ENCODE measurements around the gene UBL4B. TPM values are rescaled to one million over a fixed set of nuclear protein-coding genes. Genes with fewer than 3 reads are reported as not detected.

Gene UBL4B
- total RNA-seq, 1 donor from 2014 or later, result 1.0 TPM

DNA sequence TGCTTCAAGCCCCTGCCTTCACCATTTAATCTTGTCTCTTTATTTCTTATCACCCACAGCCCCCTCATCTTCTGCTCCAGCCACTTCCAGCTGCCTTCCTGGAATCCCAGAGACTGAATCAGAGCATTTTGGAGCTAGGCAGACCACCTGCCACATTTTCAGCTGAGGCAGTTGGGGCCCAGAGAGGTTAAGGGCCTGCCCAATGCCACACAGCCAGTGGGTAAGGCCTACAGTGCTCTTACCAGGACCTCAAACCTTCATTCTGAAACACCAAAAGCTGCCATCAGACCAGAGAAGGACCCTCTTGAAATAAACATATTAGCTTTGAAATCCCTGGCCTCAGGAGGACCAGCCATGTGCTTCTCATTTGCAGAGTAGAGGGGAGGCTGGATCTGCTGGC is 20.4 kb downstream of the UBL4B start:
- H3K4me3 Mint-ChIP-seq, result no peak overlapping the region
- H3K9me3 Mint-ChIP-seq, result no peaks in the 10 kb centered on the region
- peaks cover 77% of the 10 kb centered on the region for H3K27me3 Mint-ChIP-seq
- TF ChIP-seq, protein P1, sequence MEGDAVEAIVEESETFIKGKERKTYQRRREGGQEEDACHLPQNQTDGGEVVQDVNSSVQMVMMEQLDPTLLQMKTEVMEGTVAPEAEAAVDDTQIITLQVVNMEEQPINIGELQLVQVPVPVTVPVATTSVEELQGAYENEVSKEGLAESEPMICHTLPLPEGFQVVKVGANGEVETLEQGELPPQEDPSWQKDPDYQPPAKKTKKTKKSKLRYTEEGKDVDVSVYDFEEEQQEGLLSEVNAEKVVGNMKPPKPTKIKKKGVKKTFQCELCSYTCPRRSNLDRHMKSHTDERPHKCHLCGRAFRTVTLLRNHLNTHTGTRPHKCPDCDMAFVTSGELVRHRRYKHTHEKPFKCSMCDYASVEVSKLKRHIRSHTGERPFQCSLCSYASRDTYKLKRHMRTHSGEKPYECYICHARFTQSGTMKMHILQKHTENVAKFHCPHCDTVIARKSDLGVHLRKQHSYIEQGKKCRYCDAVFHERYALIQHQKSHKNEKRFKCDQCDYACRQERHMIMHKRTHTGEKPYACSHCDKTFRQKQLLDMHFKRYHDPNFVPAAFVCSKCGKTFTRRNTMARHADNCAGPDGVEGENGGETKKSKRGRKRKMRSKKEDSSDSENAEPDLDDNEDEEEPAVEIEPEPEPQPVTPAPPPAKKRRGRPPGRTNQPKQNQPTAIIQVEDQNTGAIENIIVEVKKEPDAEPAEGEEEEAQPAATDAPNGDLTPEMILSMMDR (conservative IDR thresholded peaks at IDR 0.05), result no peak
- DNase-seq (ENCODE audit: extremely low spot score, unreplicated experiment), result no peak
- peaks cover 24% of the 10 kb centered on the region for H3K4me1 Mint-ChIP-seq (ENCODE audit: unreplicated experiment)
- no peaks in the 10 kb centered on the region for H3K36me3 Mint-ChIP-seq
- no peak overlapping the region for H3K27ac Mint-ChIP-seq

DNA sequence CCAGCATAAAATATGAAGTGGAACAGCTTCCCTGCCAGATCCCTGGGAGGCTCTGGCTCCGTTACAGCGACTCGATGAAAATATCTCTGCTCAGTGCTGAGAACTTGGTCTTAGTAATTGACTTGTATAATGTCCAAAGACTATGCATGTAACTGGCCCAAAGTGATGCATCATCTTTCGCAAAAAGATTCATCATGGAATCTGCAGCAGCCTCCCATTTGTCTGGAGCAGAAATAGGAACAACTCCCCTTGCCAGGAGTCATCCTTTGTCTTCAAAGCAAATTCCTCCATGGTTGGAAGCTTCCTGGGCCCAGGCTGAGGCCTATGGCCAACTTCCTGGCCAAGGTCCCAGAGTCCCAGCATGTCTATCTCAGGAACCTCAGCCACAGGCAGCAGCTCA is 21.2 kb downstream of the UBL4B start:
- Mint-ChIP-seq H3K27me3 (peaks cover 75% of the 10 kb centered on the region), H3K27ac (no peak overlapping the region), H3K9me3 (no peaks in the 10 kb centered on the region), H3K4me1 (ENCODE audit: unreplicated experiment) (peaks cover 24% of the 10 kb centered on the region), H3K4me3 (no peak overlapping the region), H3K36me3 (no peaks in the 10 kb centered on the region)
- no peak for DNase-seq (ENCODE audit: extremely low spot score, unreplicated experiment)
- TF ChIP-seq, protein P1 (conservative IDR thresholded peaks at IDR 0.05), result no peak

DNA sequence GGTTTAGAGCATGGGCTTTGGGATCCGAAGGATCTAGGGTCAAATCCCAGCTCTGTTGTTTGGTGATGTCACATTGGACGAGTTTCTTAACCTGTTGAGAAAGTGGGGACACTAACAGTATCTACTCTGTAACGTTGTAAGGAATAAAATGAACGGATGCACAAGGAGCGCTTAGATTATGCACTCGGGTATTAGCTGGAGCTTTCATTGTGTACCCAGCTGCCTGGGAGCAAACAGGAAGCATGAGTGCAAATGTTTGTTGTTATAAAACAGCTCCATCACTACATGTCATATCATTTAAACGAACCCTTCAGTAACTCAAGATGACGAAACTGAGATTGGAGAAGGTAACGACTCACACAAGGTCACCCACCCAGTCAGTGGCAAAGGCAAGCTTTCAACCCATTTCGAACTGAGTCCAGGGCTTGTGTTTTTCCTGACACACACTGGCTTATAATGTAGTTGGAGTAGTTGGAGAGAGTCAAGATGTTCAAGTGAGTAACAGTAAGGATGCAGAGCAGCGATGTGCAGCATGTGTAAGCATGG is 21.9 kb downstream of the UBL4B start:
- TF ChIP-seq, protein P1 (conservative IDR thresholded peaks at IDR 0.05), result no peak
- Mint-ChIP-seq H3K4me3 (no peak overlapping the region), H3K4me1 (ENCODE audit: unreplicated experiment) (peaks cover 24% of the 10 kb centered on the region), H3K36me3 (no peaks in the 10 kb centered on the region), H3K9me3 (no peaks in the 10 kb centered on the region), H3K27me3 (peaks cover 74% of the 10 kb centered on the region), H3K27ac (no peak overlapping the region)
- no peak for DNase-seq (ENCODE audit: extremely low spot score, unreplicated experiment)

DNA sequence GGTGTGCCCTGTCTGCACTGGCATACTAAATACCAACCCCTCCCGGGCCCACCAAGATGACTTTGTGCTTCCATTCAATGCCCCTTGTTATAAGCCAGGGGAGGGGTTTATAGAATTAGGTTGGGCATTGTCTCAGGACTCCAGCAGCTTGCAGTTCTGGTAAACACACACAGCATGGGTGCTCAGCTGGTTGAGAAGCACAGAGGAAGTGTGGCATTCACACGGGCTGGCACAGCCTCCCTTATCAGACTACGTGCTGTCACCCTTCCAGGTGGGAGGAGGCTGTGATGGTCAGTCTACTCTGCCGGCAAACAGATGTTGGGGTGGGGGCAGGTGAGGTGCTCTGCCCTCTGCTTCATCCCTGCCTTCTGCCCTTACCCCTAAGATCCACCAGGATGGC is 23.0 kb downstream of the UBL4B start:
- DNase-seq (ENCODE audit: extremely low spot score, unreplicated experiment), result no peak
- Mint-ChIP-seq H3K9me3 (no peaks in the 10 kb centered on the region), H3K4me3 (no peak overlapping the region), H3K4me1 (ENCODE audit: unreplicated experiment) (peaks cover 24% of the 10 kb centered on the region), H3K27me3 (peaks cover 71% of the 10 kb centered on the region), H3K27ac (no peak overlapping the region), H3K36me3 (no peaks in the 10 kb centered on the region)
- TF ChIP-seq, protein P1 (conservative IDR thresholded peaks at IDR 0.05), result no peak

DNA sequence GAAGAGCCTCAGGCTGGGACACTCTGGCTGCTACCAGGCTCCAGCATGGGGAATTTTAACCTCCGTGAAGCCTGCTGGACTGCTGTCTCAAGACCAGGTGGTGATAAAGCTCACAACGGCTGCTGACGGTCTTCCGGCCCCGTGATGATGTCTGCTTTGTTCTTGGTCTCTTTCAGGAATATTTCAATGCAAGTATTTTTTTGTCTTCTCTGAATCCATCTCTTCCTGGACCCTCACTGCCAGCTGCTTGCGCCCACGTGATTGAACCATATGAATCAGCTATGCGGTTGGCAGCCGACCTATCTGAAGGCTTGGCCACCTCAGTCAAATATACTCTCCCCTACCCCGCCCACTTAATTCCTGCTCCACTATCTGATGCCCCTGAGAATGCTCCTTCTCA is 23.4 kb downstream of the UBL4B start:
- Mint-ChIP-seq H3K4me3 (no peak overlapping the region), H3K27ac (no peak overlapping the region), H3K36me3 (no peaks in the 10 kb centered on the region), H3K4me1 (ENCODE audit: unreplicated experiment) (peaks cover 24% of the 10 kb centered on the region), H3K9me3 (no peaks in the 10 kb centered on the region), H3K27me3 (peaks cover 70% of the 10 kb centered on the region)
- no peak for DNase-seq (ENCODE audit: extremely low spot score, unreplicated experiment)
- TF ChIP-seq, protein P1 (conservative IDR thresholded peaks at IDR 0.05), result no peak

DNA sequence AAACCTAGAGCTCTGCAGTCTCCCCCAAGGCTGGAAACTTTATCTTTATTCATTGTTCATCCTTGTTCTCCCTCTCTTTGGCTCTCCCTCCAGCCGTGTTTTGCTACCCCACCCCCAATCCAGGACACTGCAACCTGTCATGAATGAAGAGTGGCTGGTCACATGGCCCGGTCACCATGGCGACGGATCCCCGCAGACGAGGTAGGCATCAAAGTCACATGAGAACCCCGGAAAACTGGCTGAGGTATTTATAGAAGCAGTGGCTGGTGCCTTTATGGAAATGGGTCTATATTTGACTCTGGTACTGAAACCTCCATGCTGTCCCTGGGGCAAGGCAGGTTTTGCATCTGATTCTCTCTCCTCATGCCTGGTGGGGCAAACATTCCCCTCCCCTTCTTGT is 24.7 kb downstream of the UBL4B start:
- Mint-ChIP-seq H3K27ac (peak overlapping the region; percentile 19), H3K27me3 (peaks cover 66% of the 10 kb centered on the region), H3K4me1 (ENCODE audit: unreplicated experiment) (peaks cover 24% of the 10 kb centered on the region), H3K36me3 (no peaks in the 10 kb centered on the region), H3K4me3 (peak overlapping the region; percentile 40), H3K9me3 (no peaks in the 10 kb centered on the region)
- no peak for DNase-seq (ENCODE audit: extremely low spot score, unreplicated experiment)
- TF ChIP-seq, protein P1 (conservative IDR thresholded peaks at IDR 0.05), result no peak

Measured in type B pancreatic cell (in vitro differentiated cells).